ENCODE results near the gene THSD7A.

The THSD7A gene

GRCh38 chr7:11343818-11344413 lies 488.1 kb downstream of the THSD7A start:
- DNase-seq (ENCODE audit: insufficient read length, low spot score), result no peak
- peak; percentile 84 for FAIRE-seq

GRCh38 chr7:11343136-11343535 lies 488.9 kb downstream of the THSD7A start:
- TF ChIP-seq POLR2AphosphoS5 (IDR thresholded peaks at IDR 0.05; ENCODE audit: low read depth, low read length), result no peak
- TF ChIP-seq POU2F2 (IDR thresholded peaks at IDR 0.05; ENCODE audit: low read depth, low read length), result no peak
- TF ChIP-seq POLR2A (IDR thresholded peaks at IDR 0.05; ENCODE audit: low read depth, low read length), result no peak
- TF ChIP-seq PAX5 (IDR thresholded peaks at IDR 0.05; ENCODE audit: insufficient read depth, low read length, severe bottlenecking), result no peak
- TF ChIP-seq TAF1 (IDR thresholded peaks at IDR 0.05; ENCODE audit: low read depth, low read length), result no peak
- TF ChIP-seq SPI1 (IDR thresholded peaks at IDR 0.05; ENCODE audit: low read depth, low read length), result no peak
- DNase-seq (ENCODE audit: insufficient read length, low spot score) (no peak), FAIRE-seq (no peak)

More at GRCh38 chr7:11343818-11344413, 488.1 kb downstream of the THSD7A start:
- TF ChIP-seq POLR2AphosphoS5 (IDR thresholded peaks at IDR 0.05; ENCODE audit: low read depth, low read length) (no peak), SPI1 (IDR thresholded peaks at IDR 0.05; ENCODE audit: low read depth, low read length) (no peak), TAF1 (IDR thresholded peaks at IDR 0.05; ENCODE audit: low read depth, low read length) (no peak), PAX5 (IDR thresholded peaks at IDR 0.05; ENCODE audit: insufficient read depth, low read length, severe bottlenecking) (no peak), POU2F2 (IDR thresholded peaks at IDR 0.05; ENCODE audit: low read depth, low read length) (no peak), POLR2A (IDR thresholded peaks at IDR 0.05; ENCODE audit: low read depth, low read length) (no peak)

- DNase-seq (ENCODE audit: insufficient read length, low spot score) (no peak), FAIRE-seq (peak; percentile 68)
- no peak for TF ChIP-seq SPI1 (IDR thresholded peaks at IDR 0.05; ENCODE audit: low read depth, low read length)
- no peak for TF ChIP-seq TAF1 (IDR thresholded peaks at IDR 0.05; ENCODE audit: low read depth, low read length)
- no peak for TF ChIP-seq POLR2AphosphoS5 (IDR thresholded peaks at IDR 0.05; ENCODE audit: low read depth, low read length)
- no peak for TF ChIP-seq POLR2A (IDR thresholded peaks at IDR 0.05; ENCODE audit: low read depth, low read length)
- no peak for TF ChIP-seq POU2F2 (IDR thresholded peaks at IDR 0.05; ENCODE audit: low read depth, low read length)
- no peak for TF ChIP-seq PAX5 (IDR thresholded peaks at IDR 0.05; ENCODE audit: insufficient read depth, low read length, severe bottlenecking)
Measured at GRCh38 chr7:11341285-11341944, 490.6 kb downstream of the THSD7A start.

- no peak for TF ChIP-seq POU2F2 (IDR thresholded peaks at IDR 0.05; ENCODE audit: low read depth, low read length)
- no peak for TF ChIP-seq SPI1 (IDR thresholded peaks at IDR 0.05; ENCODE audit: low read depth, low read length)
- no peak for TF ChIP-seq POLR2AphosphoS5 (IDR thresholded peaks at IDR 0.05; ENCODE audit: low read depth, low read length)
- TF ChIP-seq POLR2A (IDR thresholded peaks at IDR 0.05; ENCODE audit: low read depth, low read length), result no peak
- TF ChIP-seq PAX5 (IDR thresholded peaks at IDR 0.05; ENCODE audit: insufficient read depth, low read length, severe bottlenecking), result no peak
- no peak for TF ChIP-seq TAF1 (IDR thresholded peaks at IDR 0.05; ENCODE audit: low read depth, low read length)
- no peak for FAIRE-seq
Measured at GRCh38 chr7:11336432-11336831, 495.6 kb downstream of the THSD7A start.

GRCh38 chr7:11335947-11336346 lies 496.1 kb downstream of the THSD7A start:
- FAIRE-seq (no peak), DNase-seq (ENCODE audit: insufficient read length, low spot score) (no peak)
- TF ChIP-seq PAX5 (IDR thresholded peaks at IDR 0.05; ENCODE audit: insufficient read depth, low read length, severe bottlenecking) (no peak), POLR2AphosphoS5 (IDR thresholded peaks at IDR 0.05; ENCODE audit: low read depth, low read length) (no peak), TAF1 (IDR thresholded peaks at IDR 0.05; ENCODE audit: low read depth, low read length) (no peak), POU2F2 (IDR thresholded peaks at IDR 0.05; ENCODE audit: low read depth, low read length) (no peak), SPI1 (IDR thresholded peaks at IDR 0.05; ENCODE audit: low read depth, low read length) (no peak), POLR2A (IDR thresholded peaks at IDR 0.05; ENCODE audit: low read depth, low read length) (no peak)

More at GRCh38 chr7:11336432-11336831, 495.6 kb downstream of the THSD7A start:
- no peak for DNase-seq (ENCODE audit: insufficient read length, low spot score)

GRCh38 chr7:11332865-11333228 lies 499.2 kb downstream of the THSD7A start:
- TF ChIP-seq PAX5 (IDR thresholded peaks at IDR 0.05; ENCODE audit: insufficient read depth, low read length, severe bottlenecking) (no peak), POLR2AphosphoS5 (IDR thresholded peaks at IDR 0.05; ENCODE audit: low read depth, low read length) (no peak), SPI1 (IDR thresholded peaks at IDR 0.05; ENCODE audit: low read depth, low read length) (no peak), POU2F2 (IDR thresholded peaks at IDR 0.05; ENCODE audit: low read depth, low read length) (no peak), POLR2A (IDR thresholded peaks at IDR 0.05; ENCODE audit: low read depth, low read length) (no peak), TAF1 (IDR thresholded peaks at IDR 0.05; ENCODE audit: low read depth, low read length) (no peak)
- FAIRE-seq (no peak), DNase-seq (ENCODE audit: insufficient read length, low spot score) (no peak)

- DNase-seq (ENCODE audit: insufficient read length, low spot score), result peak; percentile 9
- peak; percentile 61 for FAIRE-seq
- TF ChIP-seq POLR2A (IDR thresholded peaks at IDR 0.05; ENCODE audit: low read depth, low read length) (no peak), SPI1 (IDR thresholded peaks at IDR 0.05; ENCODE audit: low read depth, low read length) (no peak), POU2F2 (IDR thresholded peaks at IDR 0.05; ENCODE audit: low read depth, low read length) (peak; percentile 56; the same call in 1 of the 2 replicates)
Measured at GRCh38 chr7:11332186-11332864, 499.7 kb downstream of the THSD7A start.

GRCh38 chr7:11331128-11332102 lies 500.6 kb downstream of the THSD7A start:
- DNase-seq (ENCODE audit: insufficient read length, low spot score), result no peak
- no peak for FAIRE-seq

More at GRCh38 chr7:11331128-11332102, 500.6 kb downstream of the THSD7A start:
- TF ChIP-seq POLR2A (IDR thresholded peaks at IDR 0.05; ENCODE audit: low read depth, low read length) (no peak), TAF1 (IDR thresholded peaks at IDR 0.05; ENCODE audit: low read depth, low read length) (no peak), PAX5 (IDR thresholded peaks at IDR 0.05; ENCODE audit: insufficient read depth, low read length, severe bottlenecking) (no peak), SPI1 (IDR thresholded peaks at IDR 0.05; ENCODE audit: low read depth, low read length) (no peak), POU2F2 (IDR thresholded peaks at IDR 0.05; ENCODE audit: low read depth, low read length) (no peak), POLR2AphosphoS5 (IDR thresholded peaks at IDR 0.05; ENCODE audit: low read depth, low read length) (no peak)

All from GM12891 (cell line).